SK-N-SH treated with all-trans-retinoic acid at 6 μM for 48 hours (cell line): ENCODE measurements around the gene NAV3.

Experiments used
- CREB5 ChIP-seq: fragments of 250-450 bp; sonication (Bioruptor Pico); IDR thresholded peaks from 2 replicates; pipeline ENCODE4 v1.5.1; 2020; ENCODE audit warnings: low read depth, mild to moderate bottlenecking, moderate library complexity
- ESRRG ChIP-seq: fragments of 250-450 bp; sonication (Bioruptor Pico); IDR thresholded peaks from 2 replicates; pipeline ENCODE4 v1.6.1; 2021; ENCODE audit warnings: mild to moderate bottlenecking
- PATZ1 ChIP-seq: fragments of 250-450 bp; sonication (Bioruptor Pico); IDR thresholded peaks from 2 replicates; pipeline ENCODE4 v1.8.0; 2020; ENCODE audit warnings: mild to moderate bottlenecking, moderate library complexity, borderline replicate concordance
- ZC3H10 ChIP-seq: fragments of 250-450 bp; sonication (Bioruptor Pico); IDR thresholded peaks from 2 replicates; pipeline ENCODE4 v1.5.1; 2021; ENCODE audit warnings: mild to moderate bottlenecking, moderate library complexity

GRCh38 chr12:78183824-78184223 is 353.1 kb downstream of the NAV3 start:
- no peak for TF ChIP-seq CREB5 (CRISPR knock-in tag)
- no peak for TF ChIP-seq ESRRG
- no peak for TF ChIP-seq ZC3H10 (CRISPR knock-in tag)
- no peak for TF ChIP-seq PATZ1 (CRISPR knock-in tag)
